OCI-LY1 (cell line): ENCODE data around the gene HDAC2.
"Not testable (repeated sequence)": the region's sequence is repeated elsewhere in the genome, so short reads cannot be mapped to it uniquely, and the experiment has no call there.

Source experiments
- H2AFZ ChIP-seq: fragments of 200-600 bp; sonication (generic), shearing (Covaris generic); 2 replicates; pipeline ENCODE4 v1.6.0; 2014; ENCODE audit warnings: antibody characterized with exemption, mild to moderate bottlenecking, low read length
- H3F3A ChIP-seq: fragments of 200-600 bp; sonication (generic), shearing (Covaris generic); 2 replicates; pipeline ENCODE4 v1.6.0; 2014; ENCODE audit warnings: mild to moderate bottlenecking, antibody characterized with exemption, low read length, moderate library complexity; ENCODE audit not compliant: insufficient read depth
- H3K27ac ChIP-seq: fragments of 200-600 bp; sonication (generic); 2 replicates; pipeline ENCODE4 v1.5.1; 2014; ENCODE audit warnings: low read length, mixed run types, mild to moderate bottlenecking, low read depth; ENCODE audit not compliant: poor library complexity, severe bottlenecking
- H3K27me3 ChIP-seq: fragments of 200-600 bp; sonication (generic); 2 replicates; pipeline ENCODE4 v1.6.0; 2014; ENCODE audit warnings: antibody characterized with exemption, mild to moderate bottlenecking, low read length, moderate library complexity; ENCODE audit not compliant: insufficient read depth
- H3K36me3 ChIP-seq: fragments of 200-600 bp; sonication (generic); 2 replicates; pipeline ENCODE4 v1.6.1; 2014; ENCODE audit warnings: mild to moderate bottlenecking, antibody characterized with exemption, low read length, moderate library complexity, mixed read lengths; ENCODE audit not compliant: insufficient read depth
- H3K4me1 ChIP-seq: fragments of 200-600 bp; sonication (generic); 2 replicates; pipeline ENCODE4 v1.5.1; 2014; ENCODE audit warnings: mild to moderate bottlenecking, low read length, moderate library complexity; ENCODE audit not compliant: insufficient read depth, severe bottlenecking
- H3K4me2 ChIP-seq: fragments of 200-600 bp; sonication (generic), shearing (Covaris generic); 2 replicates; pipeline ENCODE4 v1.6.1; 2014; ENCODE audit warnings: low read length
- H3K4me3 ChIP-seq: fragments of 200-600 bp; sonication (generic); 2 replicates; pipeline ENCODE4 v1.5.1; 2014; ENCODE audit warnings: low read length, low read depth, mild to moderate bottlenecking, mixed read lengths; ENCODE audit not compliant: poor library complexity, severe bottlenecking
- H3K79me2 ChIP-seq: fragments of 200-600 bp; shearing (Covaris generic); 2 replicates; pipeline ENCODE4 v1.6.1; 2016; ENCODE audit warnings: mixed run types, low read length, mixed read lengths; ENCODE audit not compliant: insufficient read depth
- H3K9ac ChIP-seq: fragments of 200-600 bp; sonication (generic), shearing (Covaris generic); 2 replicates; pipeline ENCODE4 v1.6.1; 2014; ENCODE audit warnings: mild to moderate bottlenecking, low read length, mixed read lengths
- H3K9me2 ChIP-seq: fragments of 200-600 bp; sonication (generic), shearing (Covaris generic); 2 replicates; pipeline ENCODE4 v1.6.1; 2014; ENCODE audit warnings: low read depth, mild to moderate bottlenecking, low read length, mixed read lengths
- H3K9me3 ChIP-seq: fragments of 200-600 bp; shearing (Covaris generic); 2 replicates; pipeline ENCODE4 v1.6.1; 2014; ENCODE audit warnings: low read length, mixed read lengths
- H4K20me1 ChIP-seq: fragments of 200-600 bp; sonication (generic), shearing (Covaris generic); 2 replicates; pipeline ENCODE4 v1.6.0; 2016; ENCODE audit warnings: mild to moderate bottlenecking, low read length; ENCODE audit not compliant: insufficient read depth
- CTCF ChIP-seq: fragments of 200-600 bp; sonication (generic), shearing (Covaris generic); IDR thresholded peaks from 2 replicates; pipeline ENCODE4 v1.5.1; 2017; ENCODE audit warnings: mild to moderate bottlenecking, antibody characterized with exemption, low read length, moderate library complexity, mixed read lengths
- EZH2 ChIP-seq: fragments of 200-600 bp; sonication (generic), shearing (Covaris generic); IDR thresholded peaks from 2 replicates; pipeline ENCODE4 v1.8.0; 2017; ENCODE audit warnings: borderline replicate concordance, mixed run types, mild to moderate bottlenecking, antibody characterized with exemption, low read length, moderate library complexity, mixed read lengths

The HDAC2 gene

GRCh38 chr6:113939825-113940224, 31.1 kb downstream of the HDAC2 start:
- TF ChIP-seq EZH2: no peak
- no peak overlapping the region for H3K4me2 ChIP-seq
- H3K9ac ChIP-seq: no peak overlapping the region
- no peak overlapping the region for H3K27ac ChIP-seq
- H3F3A ChIP-seq: no peaks in the 10 kb centered on the region
- H3K36me3 ChIP-seq: peaks cover 63% of the 10 kb centered on the region
- H3K9me2 ChIP-seq: no peaks in the 10 kb centered on the region
- no peaks in the 10 kb centered on the region; the same call in 1 of the 2 replicates for H4K20me1 ChIP-seq
- H3K9me3 ChIP-seq: no peaks in the 10 kb centered on the region
- no peaks in the 10 kb centered on the region for H3K4me1 ChIP-seq
- no peaks in the 10 kb centered on the region for H3K79me2 ChIP-seq
- no peak overlapping the region for H2AFZ ChIP-seq
- H3K4me3 ChIP-seq: no peak overlapping the region
- H3K27me3 ChIP-seq: no peaks in the 10 kb centered on the region

DNA sequence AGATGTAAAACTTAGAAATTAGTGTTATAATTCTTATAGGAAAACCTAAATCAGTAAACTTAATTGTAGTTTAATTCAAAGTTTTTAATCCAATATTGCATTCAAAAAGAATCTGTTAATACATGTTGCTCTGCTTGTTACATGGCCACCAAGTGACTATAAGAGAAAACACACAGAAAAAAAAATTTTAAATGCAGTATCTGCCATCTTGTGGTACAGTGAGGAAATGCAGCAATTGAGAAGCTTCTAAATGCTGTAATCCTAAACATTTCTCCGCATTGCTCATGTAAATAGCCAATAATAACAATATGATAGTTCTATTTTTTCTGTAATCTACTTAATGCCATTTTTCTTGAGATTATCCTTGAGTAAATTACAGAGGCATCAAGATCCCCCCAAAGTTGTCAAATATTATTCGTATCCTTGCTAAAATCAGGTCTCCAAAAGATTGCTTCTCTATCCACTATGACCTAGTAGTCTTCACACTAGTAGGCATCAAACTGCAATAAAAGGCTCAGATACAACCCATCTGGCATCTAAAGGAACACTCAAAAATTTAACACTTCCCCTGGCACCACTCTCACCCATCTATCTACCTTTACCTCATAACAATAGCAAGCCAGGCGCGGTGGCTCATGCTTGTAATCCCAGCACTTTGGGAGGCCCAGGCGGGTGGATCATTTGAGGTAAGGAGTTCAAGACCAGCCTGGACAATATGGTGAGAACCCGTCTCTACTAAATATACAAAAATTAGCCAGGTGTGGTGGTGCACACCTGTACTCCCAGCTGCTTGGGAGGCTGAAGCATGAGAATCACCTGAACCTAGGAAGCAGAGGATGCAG, 34.6 kb downstream of the HDAC2 start:
- no peak overlapping the region for H3K4me2 ChIP-seq
- peaks cover 35% of the 10 kb centered on the region for H3K36me3 ChIP-seq
- H3K9me2 ChIP-seq: no peaks in the 10 kb centered on the region
- H3K4me1 ChIP-seq: no peaks in the 10 kb centered on the region
- no peaks in the 10 kb centered on the region for H4K20me1 ChIP-seq
- H2AFZ ChIP-seq: no peak overlapping the region
- H3K4me3 ChIP-seq: no peak overlapping the region
- H3K27me3 ChIP-seq: no peaks in the 10 kb centered on the region
- no peaks in the 10 kb centered on the region for H3K79me2 ChIP-seq
- H3K9me3 ChIP-seq: no peaks in the 10 kb centered on the region
- no peak overlapping the region for H3K27ac ChIP-seq
- H3K9ac ChIP-seq: no peak overlapping the region
- TF ChIP-seq CTCF (peak; percentile 79), EZH2 (no peak)
- H3F3A ChIP-seq: no peaks in the 10 kb centered on the region

- no peak overlapping the region for H3K4me2 ChIP-seq
- no peaks in the 10 kb centered on the region for H3K9me2 ChIP-seq
- H3K9me3 ChIP-seq: no peaks in the 10 kb centered on the region
- H3K4me1 ChIP-seq: no peaks in the 10 kb centered on the region
- H3K79me2 ChIP-seq: no peaks in the 10 kb centered on the region
- no peak overlapping the region for H3K4me3 ChIP-seq
- H3K27ac ChIP-seq: no peak overlapping the region
- no peak overlapping the region for H3K9ac ChIP-seq
- no peaks in the 10 kb centered on the region for H3F3A ChIP-seq
- TF ChIP-seq EZH2 (no peak), CTCF (no peak)
- no peaks in the 10 kb centered on the region for H4K20me1 ChIP-seq
- H3K36me3 ChIP-seq: peaks cover 13% of the 10 kb centered on the region
- H2AFZ ChIP-seq: no peak overlapping the region
- no peaks in the 10 kb centered on the region for H3K27me3 ChIP-seq
Observed at GRCh38 chr6:113934101-113934500, 36.8 kb downstream of the HDAC2 start.

DNA sequence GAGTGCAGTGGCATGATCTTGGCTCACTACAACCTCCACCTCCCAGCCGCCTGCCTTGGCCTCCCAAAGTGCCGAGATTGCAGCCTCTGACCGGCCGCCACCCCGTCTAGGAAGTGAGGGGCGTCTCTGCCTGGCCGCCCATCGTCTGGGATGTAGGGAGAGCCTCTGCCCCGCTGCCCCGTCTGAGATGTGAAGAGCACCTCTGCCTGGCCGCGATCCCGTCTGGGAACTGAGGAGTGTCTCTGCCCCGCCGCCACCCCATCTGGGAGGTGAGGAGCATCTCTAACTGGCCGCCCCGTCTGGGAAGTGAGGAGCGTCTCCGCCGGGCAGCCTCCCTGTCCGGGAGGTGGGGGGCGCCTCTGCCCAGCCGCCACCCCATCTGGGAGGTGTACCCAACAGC, 39.0 kb downstream of the HDAC2 start:
- not testable (repeated sequence) for H3K36me3 ChIP-seq, H3F3A ChIP-seq, H3K27ac ChIP-seq, H3K4me3 ChIP-seq, H3K9ac ChIP-seq, H4K20me1 ChIP-seq, H3K27me3 ChIP-seq, H3K79me2 ChIP-seq, H3K4me1 ChIP-seq, H3K9me2 ChIP-seq, H3K9me3 ChIP-seq, H2AFZ ChIP-seq, H3K4me2 ChIP-seq
